Trophoblast cell (in vitro differentiated cells and primary cell): ENCODE results near the gene FBRSL1.

ENCODE experiments used
- DNase-seq, 2 donors: peaks; one replicate each; pipeline ENCODE4 v3.0.0-alpha.2; 2016
- H2AFZ ChIP-seq: 2 replicates; pipeline ENCODE4 v1.6.1; 2013; ENCODE audit warnings: low read length, moderate library complexity, mild to moderate bottlenecking; ENCODE audit not compliant: insufficient read depth, poor library complexity
- H2AK5ac ChIP-seq: 2 replicates; pipeline ENCODE4 v1.6.1; 2013; ENCODE audit warnings: mild to moderate bottlenecking, low read length
- H2BK120ac ChIP-seq: 2 replicates; pipeline ENCODE4 v1.6.1; 2013; ENCODE audit warnings: low read length, mild to moderate bottlenecking, moderate library complexity; ENCODE audit not compliant: insufficient read depth, poor library complexity
- H2BK12ac ChIP-seq: 2 replicates; pipeline ENCODE4 v1.6.1; 2013; ENCODE audit warnings: mild to moderate bottlenecking, low read length, moderate library complexity
- H2BK5ac ChIP-seq: 2 replicates; pipeline ENCODE4 v1.6.1; 2013; ENCODE audit warnings: low read length, low read depth, moderate library complexity, mild to moderate bottlenecking; ENCODE audit not compliant: poor library complexity
- H3K14ac ChIP-seq: 2 replicates; pipeline ENCODE4 v1.6.1; 2013; ENCODE audit warnings: mild to moderate bottlenecking, low read length
- H3K18ac ChIP-seq: 2 replicates; pipeline ENCODE4 v1.6.1; 2013; ENCODE audit warnings: mild to moderate bottlenecking, low read length
- H3K23ac ChIP-seq: 2 replicates; pipeline ENCODE4 v1.6.1; 2013; ENCODE audit warnings: low read length
- H3K27ac ChIP-seq: 2 replicates; pipeline ENCODE4 v1.5.1; 2013; ENCODE audit warnings: low read depth, mild to moderate bottlenecking, inconsistent platforms, low read length, moderate library complexity
- H3K27me3 ChIP-seq: 2 replicates; pipeline ENCODE4 v1.6.1; 2013; ENCODE audit warnings: inconsistent platforms, mild to moderate bottlenecking, low read length, moderate library complexity; ENCODE audit not compliant: insufficient read depth
- H3K36me3 ChIP-seq, 2 experiments: 1 replicate in 1 of 2; 2 replicates in 1 of 2; pipeline ENCODE4 v1.6.1; 2013; ENCODE audit warnings: low read length in 2 of 2, mild to moderate bottlenecking in 2 of 2, moderate library complexity in 1 of 2; ENCODE audit not compliant: insufficient read depth in 2 of 2, control insufficient read depth in 1 of 2
- H3K4ac ChIP-seq: 2 replicates; pipeline ENCODE4 v1.6.1; 2013; ENCODE audit warnings: low read depth, mild to moderate bottlenecking, low read length, moderate library complexity
- H3K4me1 ChIP-seq, 2 experiments: 1 replicate in 1 of 2; 2 replicates in 1 of 2; pipeline ENCODE4 v1.6.1; 2013; ENCODE audit warnings: low read length in 2 of 2, mild to moderate bottlenecking in 2 of 2, moderate library complexity in 1 of 2; ENCODE audit not compliant: insufficient read depth in 2 of 2, control insufficient read depth in 1 of 2
- H3K4me2 ChIP-seq: 2 replicates; pipeline ENCODE4 v1.6.1; 2013; ENCODE audit warnings: inconsistent platforms, mild to moderate bottlenecking, low read length, moderate library complexity
- H3K4me3 ChIP-seq: 2 replicates; pipeline ENCODE4 v1.5.1; 2013; ENCODE audit warnings: mild to moderate bottlenecking, low read depth, low read length, inconsistent platforms
- H3K79me1 ChIP-seq: one replicate; pipeline ENCODE4 v1.6.1; 2013; ENCODE audit warnings: low read length
- H3K79me2 ChIP-seq: 2 replicates; pipeline ENCODE4 v1.6.1; 2013; ENCODE audit warnings: low read length, mild to moderate bottlenecking; ENCODE audit not compliant: control insufficient read depth, insufficient read depth, poor library complexity
- H3K9ac ChIP-seq: 2 replicates; pipeline ENCODE4 v1.6.1; 2013; ENCODE audit warnings: mild to moderate bottlenecking, low read length
- H3K9me3 ChIP-seq: 2 replicates; pipeline ENCODE4 v1.6.1; 2013; ENCODE audit warnings: low read depth, mild to moderate bottlenecking, control low read depth, inconsistent platforms, low read length; ENCODE audit not compliant: insufficient read depth
- H4K12ac ChIP-seq: 2 replicates; pipeline ENCODE4 v1.6.1; 2013; ENCODE audit warnings: low read depth, mild to moderate bottlenecking, low read length, moderate library complexity
- H4K8ac ChIP-seq: 2 replicates; pipeline ENCODE4 v1.6.1; 2013; ENCODE audit warnings: low read depth, mild to moderate bottlenecking, low read length, moderate library complexity
- H4K91ac ChIP-seq: one replicate; pipeline ENCODE4 v1.6.1; 2013; ENCODE audit warnings: low read depth, mild to moderate bottlenecking, low read length, moderate library complexity
- WGBS: extraction: QIAGEN DNeasy Blood & Tissue Kit; methylation state at CpG from one replicate; pipeline ENCODE4 v1.1.7; 2013; ENCODE audit warnings: missing lambda C conversion rate; ENCODE audit not compliant: insufficient read length, insufficient coverage; ENCODE audit errors: extremely low coverage; 5-methylcytosine and 5-hydroxymethylcytosine counted together

The FBRSL1 gene

GRCh38 chr12:132529156-132529839 is 39.3 kb downstream of the FBRSL1 start:
- H3K4me2 ChIP-seq, result no peak overlapping the region
- no peak overlapping the region for H4K12ac ChIP-seq
- H3K27me3 ChIP-seq, result no peaks in the 10 kb centered on the region
- no peak overlapping the region for H3K18ac ChIP-seq
- H2AFZ ChIP-seq, result no peak overlapping the region
- no peak overlapping the region for H4K91ac ChIP-seq
- H2BK5ac ChIP-seq, result no peak overlapping the region
- H3K4me1 ChIP-seq, result no peaks in the 10 kb centered on the region
- no peak overlapping the region for H4K8ac ChIP-seq
- no peaks in the 10 kb centered on the region for H3K79me1 ChIP-seq
- H3K36me3 ChIP-seq, result peaks cover 0 to 6% of the 10 kb centered on the region in 2 experiments
- no peak overlapping the region for H2BK12ac ChIP-seq
- H2AK5ac ChIP-seq, result no peak overlapping the region
- WGBS, result no CpG with 5 or more reads among the region's 11 CpGs
- peaks cover 31% of the 10 kb centered on the region for H3K9me3 ChIP-seq
- H3K14ac ChIP-seq, result no peak overlapping the region
- no peak overlapping the region for H3K23ac ChIP-seq
- no peak overlapping the region for H3K4ac ChIP-seq
- H2BK120ac ChIP-seq, result no peak overlapping the region
- H3K27ac ChIP-seq, result no peak overlapping the region
- H3K79me2 ChIP-seq, result no peaks in the 10 kb centered on the region
- DNase-seq, result no peak
- H3K9ac ChIP-seq, result no peak overlapping the region
- H3K4me3 ChIP-seq, result no peak overlapping the region

- no CpG with 5 or more reads among the region's 10 CpGs for WGBS
- no peak overlapping the region for H4K12ac ChIP-seq
- no peak overlapping the region for H3K14ac ChIP-seq
Measured at GRCh38 chr12:132529906-132530305, 40.0 kb downstream of the FBRSL1 start.

GRCh38 chr12:132530447-132530846 is 40.5 kb downstream of the FBRSL1 start:
- Histone ChIP-seq H3K18ac (no peak overlapping the region), H3K27me3 (no peaks in the 10 kb centered on the region), H4K8ac (no peak overlapping the region), H3K36me3 (peaks cover 0 to 6% of the 10 kb centered on the region in 2 experiments), H3K23ac (no peak overlapping the region), H3K4me1 (no peaks in the 10 kb centered on the region), H2BK120ac (no peak overlapping the region), H2BK5ac (no peak overlapping the region), H3K4me2 (no peak overlapping the region), H3K9me3 (peaks cover 37% of the 10 kb centered on the region), H2AK5ac (no peak overlapping the region), H3K79me2 (no peaks in the 10 kb centered on the region), H4K91ac (no peak overlapping the region), H3K79me1 (no peaks in the 10 kb centered on the region), H3K9ac (no peak overlapping the region), H2BK12ac (no peak overlapping the region), H3K4ac (no peak overlapping the region), H3K4me3 (no peak overlapping the region), H3K27ac (no peak overlapping the region), H3K14ac (no peak overlapping the region), H2AFZ (no peak overlapping the region), H4K12ac (no peak overlapping the region)
- DNase-seq, result no peak
- no CpG with 5 or more reads among the region's 6 CpGs for WGBS

More at GRCh38 chr12:132529906-132530305, 40.0 kb downstream of the FBRSL1 start:
- no peaks in the 10 kb centered on the region for H3K27me3 ChIP-seq
- H3K79me1 ChIP-seq, result no peaks in the 10 kb centered on the region
- H2BK120ac ChIP-seq, result no peak overlapping the region
- no peak overlapping the region for H2AFZ ChIP-seq
- H3K23ac ChIP-seq, result no peak overlapping the region
- no peak overlapping the region for H3K4me2 ChIP-seq
- peaks cover 0 to 6% of the 10 kb centered on the region in 2 experiments for H3K36me3 ChIP-seq
- no peak overlapping the region for H2AK5ac ChIP-seq
- H4K91ac ChIP-seq, result no peak overlapping the region
- DNase-seq, result no peak
- no peaks in the 10 kb centered on the region for H3K4me1 ChIP-seq
- H3K18ac ChIP-seq, result no peak overlapping the region
- no peak overlapping the region for H3K27ac ChIP-seq
- H3K4me3 ChIP-seq, result no peak overlapping the region
- H2BK12ac ChIP-seq, result no peak overlapping the region
- no peak overlapping the region for H3K4ac ChIP-seq
- no peaks in the 10 kb centered on the region for H3K79me2 ChIP-seq
- H2BK5ac ChIP-seq, result no peak overlapping the region
- no peak overlapping the region for H3K9ac ChIP-seq
- H4K8ac ChIP-seq, result no peak overlapping the region
- peaks cover 35% of the 10 kb centered on the region for H3K9me3 ChIP-seq

- H3K18ac ChIP-seq, result no peak overlapping the region
- no peaks in the 10 kb centered on the region for H3K79me2 ChIP-seq
- no peak overlapping the region for H3K4me2 ChIP-seq
- H3K9me3 ChIP-seq, result peaks cover 42% of the 10 kb centered on the region
- no peaks in the 10 kb centered on the region for H3K4me1 ChIP-seq
- H2AFZ ChIP-seq, result no peak overlapping the region
- no CpG with 5 or more reads among the region's 7 CpGs for WGBS
- H2AK5ac ChIP-seq, result no peak overlapping the region
- no peak overlapping the region for H3K4ac ChIP-seq
- H4K12ac ChIP-seq, result no peak overlapping the region
- no peak overlapping the region for H3K4me3 ChIP-seq
- no peaks in the 10 kb centered on the region for H3K27me3 ChIP-seq
- no peak overlapping the region for H3K14ac ChIP-seq
- H3K79me1 ChIP-seq, result no peaks in the 10 kb centered on the region
- no peak overlapping the region for H4K8ac ChIP-seq
- H4K91ac ChIP-seq, result no peak overlapping the region
- no peak overlapping the region for H3K9ac ChIP-seq
- H2BK5ac ChIP-seq, result no peak overlapping the region
- no peak for DNase-seq
- H2BK12ac ChIP-seq, result no peak overlapping the region
- no peak overlapping the region for H3K23ac ChIP-seq
- H3K36me3 ChIP-seq, result peaks cover 0 to 6% of the 10 kb centered on the region in 2 experiments
- H3K27ac ChIP-seq, result no peak overlapping the region
- H2BK120ac ChIP-seq, result no peak overlapping the region
Measured at GRCh38 chr12:132530851-132531250, 40.9 kb downstream of the FBRSL1 start.
